ENCODE measurements around the gene SEL1L3.

SEL1L3 gene

GRCh38 chr4:25857851-25858400, 4.9 kb downstream of the SEL1L3 start:
- TF ChIP-seq CTCF (IDR thresholded peaks at IDR 0.05), result no peak

- no peak for TF ChIP-seq CTCF (IDR thresholded peaks at IDR 0.05)
Observed at GRCh38 chr4:25857403-25857802, 5.4 kb downstream of the SEL1L3 start.

DNA sequence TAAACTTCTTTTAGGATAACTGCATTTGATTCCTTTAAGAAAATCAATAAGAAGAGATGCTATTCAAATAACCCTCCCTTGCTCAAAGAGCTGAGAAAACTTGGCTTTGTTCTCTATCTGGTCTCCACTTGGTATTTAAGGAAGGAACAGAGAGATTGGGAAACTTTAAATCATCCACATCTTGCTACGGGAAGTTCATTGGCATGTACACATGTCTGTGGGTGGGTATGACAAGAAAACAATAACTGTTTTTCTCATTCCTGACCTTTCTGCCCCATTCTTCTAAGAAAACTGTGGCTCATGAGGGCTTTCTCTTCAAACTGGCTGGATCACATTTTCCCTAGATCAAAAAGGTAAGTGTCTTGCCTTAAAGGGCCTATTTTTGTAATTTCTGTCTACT, 6.0 kb downstream of the SEL1L3 start:
- no peak for TF ChIP-seq CTCF (IDR thresholded peaks at IDR 0.05)

DNA sequence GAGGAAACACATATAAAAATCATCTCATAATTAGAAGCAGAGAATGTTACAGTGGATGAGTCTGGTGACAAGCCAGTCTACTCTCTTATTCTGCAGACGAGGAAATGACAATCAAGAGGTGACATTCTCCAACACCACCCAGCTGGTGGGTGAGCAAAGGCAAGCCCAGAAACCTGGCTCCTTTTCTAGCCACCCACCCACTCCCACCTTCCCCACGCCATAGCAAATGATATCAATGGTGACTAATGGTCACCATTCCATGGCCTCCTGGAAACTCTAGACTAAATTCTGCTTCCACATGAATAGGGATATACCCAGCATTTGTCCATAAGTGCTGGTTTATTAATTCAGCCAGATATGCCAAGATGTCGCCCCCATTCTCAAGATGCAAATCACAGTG, 10.7 kb downstream of the SEL1L3 start:
- TF ChIP-seq CTCF (IDR thresholded peaks at IDR 0.05), result no peak

DNA sequence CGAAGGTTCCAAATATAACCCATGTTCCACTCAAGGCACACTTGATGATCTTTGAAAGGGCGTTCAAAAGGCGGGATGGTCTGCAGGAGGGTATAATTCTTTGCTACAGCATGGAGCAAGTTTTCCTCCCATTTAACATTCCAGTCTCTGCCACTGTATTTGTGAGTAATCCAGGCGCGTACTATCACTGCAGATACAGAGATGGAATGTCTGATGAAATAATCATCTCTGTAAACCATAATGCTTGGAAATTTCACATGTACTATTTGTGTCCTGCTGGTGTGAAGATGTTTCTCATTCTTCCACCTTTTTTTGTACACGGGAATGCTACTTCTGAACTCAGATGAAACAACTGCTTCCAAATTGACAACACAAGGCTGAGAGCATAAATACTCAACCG, 15.5 kb downstream of the SEL1L3 start:
- no peak for TF ChIP-seq CTCF (IDR thresholded peaks at IDR 0.05)

GRCh38 chr4:25845841-25846653, 16.7 kb downstream of the SEL1L3 start:
- no peak for TF ChIP-seq CTCF (IDR thresholded peaks at IDR 0.05)

DNA sequence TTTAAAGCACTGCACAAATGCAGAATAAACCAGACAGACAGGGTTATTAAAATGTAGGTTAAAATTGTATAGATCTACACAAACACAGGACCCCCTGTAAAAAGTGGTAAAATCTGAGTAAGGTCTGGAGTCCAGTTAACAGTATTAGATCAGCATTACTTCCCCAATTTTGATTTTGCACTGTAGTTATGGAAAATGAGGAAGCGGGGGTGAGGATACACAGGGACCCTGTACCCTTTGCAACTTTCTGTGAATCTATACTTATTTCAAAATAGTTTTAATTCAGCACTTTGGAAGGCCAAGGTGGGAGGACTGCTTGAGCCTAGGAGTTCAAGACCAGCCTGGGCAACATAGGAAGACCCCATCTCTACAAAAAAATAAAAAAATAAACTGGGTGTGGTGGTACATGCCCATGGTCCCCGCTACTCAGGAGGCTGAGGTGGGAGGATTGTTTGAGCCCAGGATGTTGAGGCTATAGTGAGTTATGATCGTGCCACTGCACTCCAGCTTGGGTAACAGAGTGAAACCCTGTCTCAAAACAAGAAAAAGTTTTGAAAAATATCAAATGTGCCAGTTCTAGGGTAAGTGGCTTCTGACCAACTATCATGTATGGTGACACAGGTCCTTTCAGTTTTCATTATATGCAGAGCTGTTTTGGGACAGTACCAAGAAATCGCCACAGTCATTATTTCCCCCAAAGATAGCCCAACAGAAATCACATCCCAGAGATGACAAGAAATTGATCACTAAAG, 17.7 kb downstream of the SEL1L3 start:
- no peak for TF ChIP-seq CTCF (IDR thresholded peaks at IDR 0.05)
